ENCODE results near the gene REV1. TPM values are rescaled to one million over a fixed set of nuclear protein-coding genes. Genes with fewer than 3 reads are reported as not detected.
"Not testable (repeated sequence)": the region's sequence is repeated elsewhere in the genome, so short reads cannot be mapped to it uniquely, and the experiment has no call there.

The REV1 gene
- total RNA-seq, 1 experiment from 2014 or later: 13.6 TPM

DNA sequence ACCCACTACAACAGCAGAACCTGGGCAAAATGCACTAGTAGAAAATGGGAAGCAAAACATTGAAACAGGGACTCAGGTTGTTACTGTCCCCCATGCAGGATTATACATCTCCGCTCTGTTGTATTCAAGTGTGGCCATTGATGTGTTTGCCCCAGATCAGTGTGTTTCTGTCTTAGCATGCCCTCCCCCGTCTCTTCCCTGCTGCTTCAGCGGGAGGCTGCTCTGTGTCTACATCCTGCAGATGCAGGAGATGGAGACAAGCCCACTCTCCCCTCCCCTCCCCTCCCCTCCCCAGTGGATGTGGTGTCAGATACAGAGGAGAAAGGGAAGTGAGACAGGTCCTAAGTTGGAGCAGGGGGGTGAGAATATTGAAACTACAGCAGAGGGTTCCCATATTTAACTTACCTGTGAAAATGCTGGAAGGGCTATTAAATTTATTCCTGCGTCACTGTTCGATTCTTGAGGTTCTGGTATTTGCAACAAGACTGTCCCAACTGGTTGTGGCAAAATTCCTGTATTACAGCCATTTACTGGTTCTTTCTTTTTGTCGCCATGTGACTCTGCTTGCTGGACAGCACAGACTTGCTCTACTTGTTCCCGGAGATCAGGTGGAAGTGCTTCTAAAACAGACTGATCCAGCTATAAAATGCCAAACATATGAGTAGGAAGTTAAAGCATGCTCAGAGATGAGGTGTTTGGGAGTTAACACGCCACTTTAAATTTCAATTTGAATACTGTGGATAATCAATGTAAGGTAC lies 85.6 kb downstream of the REV1 start:
- DNase-seq (ENCODE audit: low read depth): no peak

DNA sequence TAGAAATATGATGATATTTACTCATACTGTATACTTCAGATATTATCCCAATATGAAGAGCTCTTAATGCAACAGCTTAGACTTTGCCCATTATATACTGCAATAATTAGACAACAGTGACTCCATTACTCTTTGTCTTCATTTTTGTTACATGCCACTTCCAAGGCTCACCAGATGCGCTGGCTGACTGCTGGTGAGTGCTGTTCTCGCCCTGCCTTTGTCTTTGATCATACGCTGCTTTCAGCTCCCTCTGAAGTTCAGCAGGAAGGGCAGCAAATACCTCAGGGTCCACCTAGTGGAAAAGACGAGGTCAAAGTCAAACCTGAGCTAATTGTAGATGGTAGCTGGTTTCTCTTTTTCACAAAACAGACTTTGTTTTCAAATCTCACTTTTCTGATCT lies 86.3 kb downstream of the REV1 start:
- no peak for DNase-seq (ENCODE audit: low read depth)

DNA sequence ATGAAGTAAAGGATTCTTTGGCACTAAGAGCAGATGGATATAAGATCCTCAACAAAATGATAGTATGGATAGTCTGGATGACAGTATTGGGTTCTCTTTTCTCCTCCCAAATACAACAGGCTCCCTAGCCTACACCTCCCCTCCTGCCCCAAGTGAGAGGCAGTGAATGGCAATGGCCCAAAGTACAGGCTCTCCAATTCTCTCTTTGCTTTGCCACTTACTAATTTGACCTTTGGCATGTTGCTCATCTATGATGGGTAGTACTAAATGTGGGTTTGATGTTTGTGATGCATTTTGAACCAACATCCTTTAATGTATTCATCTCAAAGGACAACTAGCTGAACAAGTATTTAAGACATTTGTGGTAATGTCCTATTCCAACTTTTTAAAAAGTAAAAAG lies 86.7 kb downstream of the REV1 start:
- peak; percentile 27 for DNase-seq (ENCODE audit: low read depth)

DNA sequence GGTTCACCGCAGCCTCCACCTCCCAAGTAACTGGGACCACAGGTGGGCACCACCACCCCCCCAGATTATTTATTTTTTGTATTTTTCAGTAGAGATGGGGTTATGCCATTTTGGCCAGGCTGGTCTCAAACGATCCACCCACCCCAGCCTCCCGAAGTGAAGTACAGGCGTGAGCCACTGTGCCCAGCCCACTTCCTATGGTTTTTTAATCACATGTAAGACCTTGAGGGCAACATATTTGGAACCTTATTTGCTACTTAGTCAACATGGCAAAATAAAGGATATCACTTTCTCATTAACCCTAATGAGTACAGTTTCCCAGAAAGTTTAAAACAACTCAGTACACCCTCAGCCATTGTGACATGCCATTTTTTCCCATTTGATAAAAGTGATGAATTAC lies 88.0 kb downstream of the REV1 start:
- no peak for DNase-seq (ENCODE audit: low read depth)

DNA sequence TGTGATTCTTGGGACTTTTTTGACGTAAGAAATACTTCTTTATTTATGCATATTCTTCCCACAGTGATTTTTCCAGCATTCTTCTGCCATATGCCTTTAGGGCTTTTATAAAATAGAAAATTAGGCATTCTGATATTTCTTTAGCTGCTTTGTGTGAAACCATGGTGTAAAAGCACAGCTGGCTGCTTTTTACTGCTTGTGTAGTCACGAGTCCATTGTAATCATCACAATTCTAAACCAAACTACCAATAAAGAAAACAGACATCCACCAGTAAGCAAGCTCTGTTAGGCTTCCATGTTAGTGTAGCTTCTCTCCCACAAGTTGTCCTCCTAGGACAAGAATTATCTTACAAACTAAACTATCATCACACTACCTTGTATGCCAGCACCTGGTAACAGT lies 90.0 kb downstream of the REV1 start:
- no peak for DNase-seq (ENCODE audit: low read depth)

DNA sequence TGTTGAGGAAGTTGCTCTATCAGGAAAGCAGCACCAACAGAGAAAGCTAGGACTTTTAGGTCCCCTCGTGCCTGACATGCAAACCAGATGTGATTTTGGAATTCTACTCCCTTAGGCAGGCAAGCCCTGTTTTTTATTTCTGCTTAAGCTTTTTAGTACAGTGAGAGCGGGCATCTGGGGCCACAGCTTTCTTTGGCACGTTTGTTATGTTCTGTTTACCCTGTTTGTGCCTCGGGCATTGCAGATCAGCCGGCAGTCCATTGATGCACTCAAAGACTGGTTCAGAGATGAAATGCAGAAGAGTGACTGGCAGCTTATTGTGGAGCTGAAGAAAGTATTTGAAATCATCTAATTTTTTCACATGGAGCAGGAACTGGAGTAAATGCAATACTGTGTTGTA lies 90.8 kb downstream of the REV1 start:
- DNase-seq (ENCODE audit: low read depth): no peak

DNA sequence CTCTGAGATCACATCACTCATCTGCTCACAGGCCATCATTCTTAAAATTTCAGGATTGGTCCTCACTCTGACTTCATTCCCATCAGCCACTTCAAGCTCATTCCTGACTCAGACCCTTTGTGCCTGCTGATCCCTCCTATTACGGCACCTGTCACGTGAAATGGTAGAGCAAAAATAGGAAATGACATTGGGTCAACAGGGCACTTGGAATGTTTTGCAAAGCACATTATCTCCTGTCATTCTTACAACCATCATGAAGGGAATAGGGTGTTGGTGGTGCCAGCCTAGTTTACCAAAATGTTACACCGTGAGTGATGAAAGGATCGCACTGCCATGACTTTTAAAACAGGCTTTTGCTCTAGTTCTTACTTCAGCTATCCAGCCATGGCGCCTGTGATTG lies 91.5 kb downstream of the REV1 start:
- no peak for DNase-seq (ENCODE audit: low read depth)

DNA sequence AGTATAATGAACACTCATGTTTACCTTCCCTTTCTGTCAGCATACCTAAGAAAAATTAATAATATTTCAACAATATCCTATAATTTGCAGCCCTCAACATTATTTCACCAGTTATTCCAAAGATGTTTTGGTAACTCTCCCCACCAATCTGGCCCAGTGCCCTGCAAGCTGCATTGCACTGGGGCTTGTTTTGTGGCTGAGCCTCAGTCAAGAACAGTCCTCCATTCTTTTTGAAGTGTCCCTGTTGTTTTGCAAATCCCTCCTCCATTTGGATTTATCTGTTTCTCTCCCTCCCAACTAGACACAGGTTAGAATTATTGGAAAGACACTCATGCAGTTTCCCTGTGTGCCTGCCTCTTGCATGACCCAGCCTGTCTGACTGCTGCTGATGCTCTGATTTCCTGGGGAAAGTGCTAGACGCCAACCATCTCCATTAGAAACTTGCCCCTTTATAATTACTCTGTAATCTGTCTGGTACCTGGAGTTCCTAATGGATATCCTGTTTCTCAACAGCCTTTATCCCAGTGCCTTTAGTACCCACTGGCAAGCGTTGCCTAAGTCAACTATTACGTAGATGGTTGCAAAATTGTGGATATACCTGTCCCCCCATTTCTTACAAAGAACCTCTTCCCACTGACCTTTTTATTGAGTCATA lies 92.4 kb downstream of the REV1 start:
- DNase-seq (ENCODE audit: low read depth): no peak

DNA sequence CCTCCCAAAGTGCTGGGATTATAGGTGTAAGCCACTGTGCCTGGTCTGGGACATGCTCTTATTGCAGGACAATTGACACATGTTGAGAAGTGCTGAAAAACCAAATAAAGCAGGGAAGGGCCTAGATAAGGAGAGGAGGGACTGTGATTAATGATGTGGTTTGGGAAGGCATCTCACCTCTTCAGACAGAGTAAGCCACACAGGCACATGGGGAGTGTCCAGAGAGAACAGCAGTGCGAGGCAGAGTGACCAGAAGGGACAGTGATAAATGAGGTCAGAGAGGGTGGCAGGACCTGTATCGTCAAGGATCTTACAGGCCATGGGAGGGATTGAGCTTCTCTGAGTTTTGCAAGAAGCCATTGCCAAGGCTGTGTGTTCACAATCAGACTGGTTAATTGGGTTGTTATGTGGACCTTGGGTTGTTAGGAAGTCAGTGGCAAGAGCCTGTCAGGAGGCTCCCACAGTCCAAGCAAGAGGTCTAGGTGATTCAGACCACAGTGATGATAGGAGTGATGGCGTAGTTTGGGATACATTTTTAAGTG lies 94.2 kb downstream of the REV1 start:
- no peak for DNase-seq (ENCODE audit: low read depth)

DNA sequence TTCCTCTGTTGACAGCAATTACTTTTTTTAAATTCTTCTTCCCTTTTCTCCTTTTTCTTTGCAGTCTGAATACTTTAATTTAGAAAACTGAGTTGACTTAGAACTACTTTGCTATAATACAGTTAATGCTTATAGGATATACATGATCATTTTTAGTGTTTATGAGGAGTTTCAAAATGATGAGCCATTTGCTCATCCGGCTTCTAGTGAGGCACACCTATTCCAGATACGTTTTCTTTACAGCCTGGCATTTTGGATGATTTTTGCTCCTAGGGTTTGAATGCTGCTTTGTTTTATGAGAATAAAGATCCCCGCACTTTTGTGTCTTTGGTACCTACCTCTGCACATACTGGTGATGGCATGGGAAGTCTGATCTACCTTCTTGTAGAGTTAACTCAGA lies 99.9 kb downstream of the REV1 start:
- DNase-seq (ENCODE audit: low read depth): no peak

DNA sequence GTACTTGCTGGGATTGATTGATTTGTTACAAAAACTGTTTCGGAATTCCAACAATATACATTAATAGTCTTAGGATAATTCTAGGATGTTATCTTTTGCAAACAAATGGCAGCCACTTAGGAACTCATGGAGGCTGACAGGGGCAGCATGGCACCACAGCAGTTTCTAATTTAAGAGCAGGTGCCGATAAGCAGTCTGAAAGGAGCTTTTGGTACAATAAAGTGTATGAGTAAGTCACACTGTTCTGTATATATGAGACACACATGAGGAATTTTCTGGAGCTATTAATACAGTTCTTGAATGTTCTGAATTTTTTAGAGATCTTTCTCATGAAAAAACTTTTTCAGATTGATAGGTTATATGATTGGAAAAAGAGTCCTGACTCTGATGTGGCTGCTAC lies 100.4 kb downstream of the REV1 start:
- no peak for DNase-seq (ENCODE audit: low read depth)

DNA sequence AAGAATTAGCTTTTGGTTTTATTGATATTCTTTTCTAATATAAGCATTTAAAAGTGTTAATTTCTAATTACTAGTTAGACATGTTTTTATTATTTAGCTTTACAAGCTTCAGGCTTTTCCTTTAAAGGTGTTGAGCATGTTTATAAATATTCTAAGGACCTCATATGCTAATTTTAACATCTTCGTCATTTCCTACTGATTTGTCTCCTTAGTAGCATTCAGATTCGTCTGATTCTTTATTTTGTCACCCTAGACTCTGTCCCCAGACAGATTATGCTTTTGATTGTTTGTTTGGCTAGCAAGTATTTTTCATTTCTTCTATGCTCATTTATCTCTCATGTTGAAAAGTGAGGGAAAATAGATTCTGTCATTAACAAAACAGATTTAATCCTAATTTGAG lies 100.9 kb downstream of the REV1 start:
- DNase-seq (ENCODE audit: low read depth): no peak

DNA sequence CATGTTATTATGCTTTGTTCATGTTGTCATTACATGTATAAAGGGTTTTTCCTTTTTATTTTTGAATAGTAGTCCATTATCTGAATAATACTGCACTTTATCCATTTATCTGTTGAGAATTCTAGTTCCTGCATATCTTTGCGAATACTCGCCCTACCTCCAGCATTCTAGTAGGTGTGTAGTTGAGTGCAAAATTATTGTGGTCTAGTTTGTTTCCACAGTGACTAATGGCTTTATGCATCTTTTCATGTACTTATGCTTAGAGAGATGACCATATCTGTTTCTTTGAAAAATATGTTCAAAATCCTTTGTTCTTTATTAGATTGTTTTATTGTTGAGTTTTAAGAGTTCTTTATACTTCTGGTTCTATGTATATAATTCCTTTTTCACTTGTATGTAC lies 103.8 kb downstream of the REV1 start:
- DNase-seq (ENCODE audit: low read depth): no peak

DNA sequence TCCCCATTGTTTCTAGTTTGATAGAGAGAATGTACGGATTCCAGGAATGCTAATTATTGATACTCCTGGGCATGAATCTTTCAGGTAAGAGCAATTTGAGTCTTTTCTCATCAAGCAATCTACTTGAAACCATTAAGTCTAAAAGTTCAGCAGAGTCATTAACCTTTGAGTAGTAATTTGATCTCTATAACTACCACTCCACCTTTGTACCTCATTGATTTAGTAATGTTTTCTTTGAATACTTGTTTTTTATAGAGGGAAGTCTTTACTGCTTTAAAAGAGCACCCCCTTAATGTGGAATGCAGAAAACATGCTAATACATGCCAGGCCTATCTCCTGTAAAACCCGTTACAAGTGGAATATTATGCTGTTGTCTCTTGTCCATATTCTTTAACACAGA lies 107.7 kb downstream of the REV1 start:
- no peak for DNase-seq (ENCODE audit: low read depth)

DNA sequence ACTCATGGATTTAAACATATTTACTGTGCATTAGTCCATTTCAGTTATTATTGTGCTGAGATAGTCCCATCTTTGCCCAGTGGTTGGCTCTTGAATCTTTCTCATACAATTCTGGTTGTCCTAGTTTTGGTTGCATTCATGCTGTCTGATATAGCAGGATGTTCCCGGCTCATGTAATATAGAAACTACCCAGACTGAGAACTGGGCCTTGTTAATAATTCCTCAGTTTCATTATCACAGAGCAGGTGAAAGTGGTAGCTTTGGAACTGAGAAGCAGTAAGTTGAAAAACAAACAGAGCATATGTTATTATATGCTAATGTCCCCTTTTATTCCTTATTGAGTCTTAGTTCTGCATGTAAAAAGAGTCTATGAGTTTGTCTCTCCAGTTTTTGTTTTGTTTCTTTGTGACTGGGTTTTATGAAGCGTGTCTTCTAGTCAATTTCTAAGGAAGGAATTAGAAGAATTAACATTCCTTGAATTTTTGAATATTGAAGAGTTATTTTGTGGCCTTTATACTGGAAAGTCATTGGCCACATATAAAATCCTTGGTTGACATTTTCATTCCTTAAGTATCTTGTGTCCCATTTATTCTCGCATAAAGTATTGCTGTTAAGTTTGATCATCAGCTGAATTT lies 109.3 kb downstream of the REV1 start:
- no peak for DNase-seq (ENCODE audit: low read depth)

DNA sequence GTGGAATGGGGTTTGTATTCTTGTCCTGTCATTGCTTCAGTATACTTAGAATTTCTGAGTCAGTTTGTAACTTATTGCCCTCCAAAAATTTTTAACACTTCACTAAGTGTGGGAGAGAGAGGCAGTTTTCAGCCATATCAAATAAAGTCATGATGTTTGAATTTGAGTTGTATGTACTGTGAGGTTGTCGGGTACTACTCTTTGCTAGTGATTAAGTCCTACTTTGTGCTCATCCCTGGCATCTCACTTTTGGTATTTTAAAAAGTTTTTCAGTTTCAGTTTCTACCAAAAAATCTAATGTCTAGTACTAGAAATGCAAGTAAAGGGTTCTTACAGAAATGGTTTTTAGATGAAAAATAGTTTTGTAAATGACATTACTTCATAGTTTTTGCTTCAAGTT lies 111.9 kb downstream of the REV1 start:
- no peak for DNase-seq (ENCODE audit: low read depth)

DNA sequence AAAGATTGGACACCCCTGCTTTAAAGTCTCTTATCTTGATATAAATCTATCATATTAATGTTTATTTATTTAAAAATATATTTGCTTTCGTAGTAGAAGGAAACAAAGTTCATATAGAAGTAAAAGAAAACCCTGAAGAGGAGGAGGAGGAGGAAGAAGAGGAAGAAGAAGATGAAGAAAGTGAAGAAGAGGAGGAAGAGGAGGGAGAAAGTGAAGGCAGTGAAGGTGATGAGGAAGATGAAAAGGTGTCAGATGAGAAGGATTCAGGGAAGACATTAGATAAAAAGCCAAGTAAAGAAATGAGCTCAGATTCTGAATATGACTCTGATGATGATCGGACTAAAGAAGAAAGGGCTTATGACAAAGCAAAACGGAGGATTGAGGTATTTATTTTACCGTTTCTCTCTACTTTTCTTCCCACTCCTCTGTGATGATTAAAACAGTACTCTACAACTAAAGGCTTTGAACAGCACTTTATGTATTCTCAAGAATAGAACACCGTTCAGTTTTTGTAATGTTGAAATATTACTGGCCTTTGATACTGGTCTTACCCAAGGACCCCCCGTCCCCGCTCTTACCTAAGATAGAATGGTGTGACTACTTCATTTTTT lies 113.5 kb downstream of the REV1 start:
- no peak for DNase-seq (ENCODE audit: low read depth)

DNA sequence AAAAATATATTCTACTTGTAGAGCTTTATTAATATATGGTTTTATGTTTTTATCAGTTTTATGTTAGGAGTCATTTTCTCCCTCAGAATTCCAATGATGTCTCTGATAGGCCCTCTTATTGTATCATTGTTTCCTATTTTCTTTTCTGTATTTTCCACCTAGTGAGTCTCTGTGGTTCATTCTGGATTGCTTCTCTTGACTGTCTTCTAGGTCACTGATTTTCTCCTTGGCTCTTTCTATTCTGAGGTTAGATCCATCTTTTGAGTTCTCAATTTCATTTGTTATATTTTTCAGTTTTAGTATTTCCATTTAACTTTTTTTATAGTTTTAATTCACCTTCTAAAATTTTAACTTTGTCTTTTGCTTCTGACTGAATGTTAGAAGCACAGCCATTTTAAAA lies 115.1 kb downstream of the REV1 start:
- no peak for DNase-seq (ENCODE audit: low read depth)

DNA sequence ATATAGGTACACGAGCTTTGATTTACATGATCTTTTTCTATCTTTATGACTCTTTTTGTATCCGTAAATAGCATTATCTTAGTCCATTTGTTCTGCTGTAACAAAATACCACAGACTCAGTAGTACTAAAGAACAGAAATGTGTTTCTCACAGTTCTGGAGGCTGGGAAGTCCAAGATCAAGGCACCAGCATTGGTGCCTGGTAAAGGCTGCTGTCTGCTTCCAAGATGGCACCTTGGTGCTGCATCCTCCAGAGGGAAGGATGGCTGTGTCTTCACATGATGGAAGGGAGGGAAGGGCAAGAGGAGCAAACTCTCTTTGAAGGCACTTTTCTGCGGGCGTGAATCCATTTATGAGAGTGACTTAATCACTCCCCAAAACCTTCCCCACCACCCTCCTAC lies 116.7 kb downstream of the REV1 start:
- DNase-seq (ENCODE audit: low read depth): no peak

DNA sequence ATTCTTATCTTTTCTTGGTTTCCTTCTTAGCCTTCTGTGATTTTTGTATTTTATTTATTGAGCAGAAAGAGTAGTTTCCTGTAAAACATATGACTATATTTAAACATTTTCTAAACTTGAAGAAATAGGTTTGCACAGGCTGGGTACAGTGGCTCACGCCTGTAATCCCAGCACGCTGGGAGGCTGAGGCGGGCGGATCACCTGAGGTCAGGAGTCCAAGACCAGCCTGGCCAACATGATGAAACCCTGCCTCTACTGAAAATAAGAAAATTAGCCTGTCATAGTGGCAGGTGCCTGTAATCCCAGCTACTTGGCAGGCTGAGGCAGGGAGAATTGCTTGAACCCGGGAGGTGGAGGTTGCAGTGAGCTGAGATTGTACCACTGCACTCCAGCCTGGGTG lies 121.0 kb downstream of the REV1 start:
- DNase-seq (ENCODE audit: low read depth): not testable (repeated sequence)

DNA sequence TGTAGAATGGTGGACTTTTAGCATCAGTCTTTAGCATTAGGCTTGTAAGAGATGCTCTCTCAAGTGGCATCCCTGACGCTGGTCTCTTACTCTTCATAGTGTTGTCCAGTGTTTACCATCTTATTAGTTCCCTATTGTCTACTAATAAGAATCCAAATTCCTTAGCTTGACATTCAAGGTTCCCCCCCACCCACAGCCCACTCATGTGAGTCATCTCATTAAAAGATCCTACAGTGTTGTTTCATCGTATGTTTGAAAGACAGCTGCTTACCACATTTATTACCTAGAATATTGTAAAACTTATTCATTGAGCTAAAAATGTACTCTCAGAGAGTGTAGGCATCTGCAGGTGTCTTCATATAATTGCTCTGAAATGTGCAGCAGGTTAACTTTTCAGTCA lies 124.2 kb downstream of the REV1 start:
- DNase-seq (ENCODE audit: low read depth): no peak

DNA sequence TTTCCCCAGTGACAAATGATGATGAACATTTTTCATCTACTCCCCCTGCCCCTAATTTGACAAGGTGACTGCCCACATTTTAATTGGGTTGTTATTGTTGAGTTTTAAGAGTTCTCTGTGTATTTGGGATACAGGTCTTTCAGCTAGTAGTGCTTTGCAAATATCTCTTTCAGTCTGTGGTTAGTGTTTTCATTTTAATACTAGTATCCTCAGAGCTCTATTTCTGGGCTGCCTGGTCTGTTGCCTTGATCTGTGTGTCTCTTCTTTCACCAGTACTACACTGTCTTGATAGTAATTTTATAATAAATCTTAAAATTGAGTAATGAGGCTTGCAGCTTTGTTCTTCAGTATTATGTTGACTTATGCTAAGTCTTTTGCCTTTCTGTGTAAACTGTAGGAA lies 133.0 kb downstream of the REV1 start:
- DNase-seq (ENCODE audit: low read depth): no peak

DNA sequence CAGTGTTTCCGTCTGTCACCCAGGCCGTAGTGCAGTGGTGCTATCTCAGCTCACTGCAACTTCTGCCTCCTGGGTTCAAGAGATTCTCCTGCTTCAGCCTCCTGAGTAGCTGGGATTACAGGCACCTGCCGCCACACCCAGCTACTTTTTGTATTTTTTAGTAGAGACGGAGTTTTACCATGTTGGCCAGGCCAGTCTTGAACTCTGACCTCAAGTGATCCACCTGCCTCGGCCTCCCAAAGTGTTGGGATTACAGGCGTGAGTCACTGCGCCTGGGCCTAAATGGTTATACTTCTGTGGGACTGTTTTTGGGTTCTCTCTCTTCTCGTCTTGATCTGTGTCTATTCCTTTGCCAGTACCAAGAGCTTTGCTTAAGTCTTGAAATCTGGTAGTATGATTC lies 135.0 kb downstream of the REV1 start:
- not testable (repeated sequence) for DNase-seq (ENCODE audit: low read depth)

All from M059J (cell line).